GM18508 (cell line): ENCODE results near the gene CROCC.
"Not testable (repeated sequence)": the region's sequence is repeated elsewhere in the genome, so short reads cannot be mapped to it uniquely, and the experiment has no call there.

Experiments
- ATAC-seq: cut with Tn5 transposase; IDR thresholded peaks from one replicate; pipeline ENCODE4 v1.9.1; 2021; ENCODE audit warnings: moderate number of reproducible peaks; ENCODE audit not compliant: insufficient read depth, unreplicated experiment

CROCC gene

DNA sequence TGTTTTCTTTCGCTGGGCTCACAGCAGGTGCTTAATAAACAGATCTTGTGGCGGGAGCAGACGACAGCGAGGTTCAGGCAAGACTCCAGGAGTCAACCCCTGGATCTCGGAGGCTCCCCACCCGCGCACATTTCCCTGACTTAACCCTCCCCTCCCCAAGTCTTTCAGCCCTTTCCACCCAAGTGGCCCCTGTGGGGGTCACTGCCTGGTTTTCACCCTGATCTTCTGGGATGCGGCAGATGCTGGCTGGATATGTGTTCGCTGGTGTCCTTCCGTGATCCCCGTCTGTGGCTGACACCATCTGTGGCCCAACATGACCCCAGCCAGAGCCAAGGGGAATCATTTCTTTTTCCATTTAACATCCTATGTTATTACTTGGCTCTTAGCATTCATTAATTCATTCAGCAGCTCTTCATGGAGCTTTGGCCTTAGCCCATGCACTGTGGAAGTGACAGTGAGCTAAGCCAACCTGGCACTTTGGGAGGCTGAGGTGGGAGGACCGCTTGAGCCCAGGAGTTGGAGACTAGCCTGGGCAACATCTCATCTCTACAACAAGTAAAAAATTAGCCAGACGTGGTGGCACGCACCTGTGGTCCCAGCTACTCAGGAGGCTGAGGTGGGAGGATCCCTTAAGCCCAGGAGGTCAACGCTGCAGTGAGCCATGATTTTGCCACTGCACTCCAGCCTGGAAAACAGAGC, 6.7 kb upstream of the CROCC start:
- not testable (repeated sequence) for ATAC-seq

DNA sequence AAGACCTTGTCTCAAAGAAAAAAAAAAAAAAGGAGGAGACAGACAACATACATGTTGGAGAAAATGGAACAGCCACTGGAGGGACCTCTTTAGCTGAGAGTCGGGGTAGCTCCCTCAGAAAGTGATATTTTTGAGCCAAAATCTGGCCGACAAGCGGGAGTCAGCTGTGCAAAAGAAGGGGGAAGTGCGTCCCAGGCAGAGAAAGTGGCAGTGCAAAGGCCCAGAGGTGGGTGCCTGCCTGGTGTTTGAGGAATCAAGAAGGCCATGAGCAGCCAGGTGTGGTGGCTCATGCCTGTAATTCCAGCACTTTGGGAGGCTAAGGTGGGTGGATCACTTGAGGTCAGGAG, 6.1 kb upstream of the CROCC start:
- ATAC-seq = no peak

DNA sequence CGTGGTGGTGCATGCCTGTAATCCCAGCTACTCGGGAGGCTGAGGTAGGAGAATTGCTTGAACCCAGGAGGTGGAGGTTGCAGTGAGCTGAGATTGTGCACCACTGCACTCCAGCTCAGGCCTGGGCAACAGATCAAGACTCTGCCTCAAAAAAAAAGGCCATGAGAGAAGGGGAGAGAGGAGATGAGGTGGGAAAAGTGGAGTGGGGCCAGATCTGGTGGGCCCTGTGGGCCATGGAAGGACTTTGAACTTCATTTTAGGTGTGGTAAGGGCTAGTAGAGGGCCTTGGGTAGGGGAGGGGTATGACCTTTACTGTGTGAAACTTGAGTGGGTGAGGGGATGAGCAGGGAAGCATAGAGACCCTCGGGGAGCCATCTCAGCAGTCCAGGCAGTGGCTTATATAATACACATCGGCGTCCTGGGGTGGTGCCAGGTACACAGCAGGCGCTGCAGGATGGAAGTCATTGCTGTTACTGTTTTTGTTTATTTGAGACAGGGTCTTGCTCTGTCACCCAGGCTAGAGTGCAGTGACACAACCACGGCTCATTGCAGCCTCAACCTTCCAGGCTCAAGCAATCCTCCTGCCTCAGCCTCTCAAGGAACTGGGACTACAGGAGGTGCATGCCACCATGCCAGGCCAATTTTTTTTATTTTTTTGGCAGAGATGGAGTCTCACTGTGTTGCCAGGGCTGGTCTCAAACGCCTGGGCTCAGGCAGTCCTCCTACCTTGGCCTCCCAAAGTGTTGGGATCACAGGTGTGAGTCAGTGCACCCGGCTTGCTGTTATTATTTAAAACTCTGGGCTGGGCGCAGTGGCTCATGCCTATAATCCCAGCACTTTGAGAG, 5.5 kb upstream of the CROCC start:
- not testable (repeated sequence) for ATAC-seq

DNA sequence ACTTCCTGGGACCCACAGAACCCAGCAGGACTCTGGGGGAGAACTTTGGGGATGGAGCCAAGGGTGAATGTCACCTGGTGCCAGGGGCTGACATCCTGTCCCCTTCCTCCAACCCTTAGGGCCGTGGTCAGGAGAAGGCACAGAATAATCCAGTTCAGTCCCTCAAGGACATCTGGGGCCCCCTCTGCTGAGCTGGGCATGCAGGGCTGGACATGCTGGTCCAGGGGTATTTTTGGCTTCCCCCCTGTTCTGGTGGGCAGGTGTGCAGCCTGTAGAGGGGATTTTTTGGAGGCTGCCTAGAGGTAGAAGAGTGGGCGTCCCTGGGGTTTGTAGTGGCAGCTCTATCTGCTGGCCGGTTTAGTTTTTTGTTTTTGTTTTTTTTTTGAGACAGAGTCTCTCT, 3.4 kb upstream of the CROCC start:
- ATAC-seq = no peak

DNA sequence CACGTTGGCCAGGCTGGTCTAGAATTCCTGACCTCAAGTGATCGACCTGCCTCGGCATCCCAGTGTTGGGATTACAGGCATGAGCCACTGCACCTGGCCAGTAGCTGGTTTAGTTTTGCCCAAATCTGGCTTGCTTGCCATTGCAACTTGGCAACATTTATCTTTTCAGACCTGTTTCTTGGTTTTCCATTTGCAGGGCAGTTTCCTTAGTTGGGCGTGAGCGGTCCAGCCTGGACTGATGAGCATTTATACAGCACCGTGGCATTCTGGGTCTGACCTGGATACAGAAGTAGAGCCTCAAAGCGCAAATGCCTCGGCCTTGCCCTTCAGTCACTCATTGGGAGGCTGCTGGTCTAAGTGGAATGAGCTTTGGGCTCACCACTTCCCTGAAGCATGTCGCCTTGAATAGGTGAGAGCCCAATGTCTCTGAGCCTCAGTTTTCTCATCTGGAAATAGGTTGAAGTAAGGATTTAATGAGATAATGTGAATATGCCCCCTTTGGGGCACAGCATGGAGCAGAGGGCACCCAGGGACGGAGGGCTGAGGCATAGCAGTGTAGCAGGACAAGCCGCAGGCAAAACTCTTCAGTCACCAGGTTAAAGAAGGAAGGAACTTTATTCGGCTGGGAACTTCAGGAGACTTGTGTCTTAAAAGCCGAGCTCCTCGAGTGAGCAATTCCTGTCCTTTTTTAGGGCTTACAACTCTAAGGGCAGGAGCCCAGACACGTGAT, 2.6 kb upstream of the CROCC start:
- ATAC-seq = not testable (repeated sequence)

DNA sequence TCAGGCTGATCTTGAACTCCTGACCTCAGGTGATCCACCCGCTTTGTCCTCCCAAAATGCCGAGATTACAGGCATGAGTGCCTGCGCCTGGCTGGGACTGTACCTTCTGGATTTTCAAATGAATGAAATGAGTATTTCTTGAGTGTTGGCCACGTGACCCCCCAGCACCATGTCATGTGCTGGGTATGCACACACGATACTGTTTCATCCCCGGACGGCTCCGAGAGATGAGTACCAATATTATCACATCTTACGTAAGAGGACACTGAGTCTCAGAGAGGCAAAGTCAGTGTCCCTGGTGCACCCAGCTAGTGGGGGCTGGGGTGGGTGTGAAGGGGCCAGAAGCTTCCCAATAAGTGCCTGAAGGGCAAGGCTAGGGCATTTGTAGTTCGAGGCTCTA, 780 bp upstream of the CROCC start:
- ATAC-seq = no peak

DNA sequence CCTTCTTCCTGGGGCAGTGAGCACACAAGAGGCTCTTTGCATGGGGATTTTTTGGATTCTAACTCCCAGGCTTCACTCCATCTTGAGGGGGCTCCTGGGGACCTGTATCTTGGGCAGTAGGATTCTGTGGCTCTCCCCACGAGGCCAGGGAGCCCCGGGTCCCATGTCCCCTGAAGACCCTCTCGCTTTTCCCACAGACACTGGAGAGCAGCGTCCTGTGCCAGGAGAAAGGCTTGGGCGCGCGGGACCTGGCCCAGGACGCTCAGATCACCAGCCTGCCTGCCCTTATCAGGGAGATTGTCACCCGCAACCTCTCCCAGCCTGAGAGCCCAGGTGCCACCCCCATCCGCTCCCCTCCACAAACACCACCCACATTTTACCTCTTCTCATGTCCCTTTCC, 735 bp downstream of the CROCC start:
- no peak for ATAC-seq

DNA sequence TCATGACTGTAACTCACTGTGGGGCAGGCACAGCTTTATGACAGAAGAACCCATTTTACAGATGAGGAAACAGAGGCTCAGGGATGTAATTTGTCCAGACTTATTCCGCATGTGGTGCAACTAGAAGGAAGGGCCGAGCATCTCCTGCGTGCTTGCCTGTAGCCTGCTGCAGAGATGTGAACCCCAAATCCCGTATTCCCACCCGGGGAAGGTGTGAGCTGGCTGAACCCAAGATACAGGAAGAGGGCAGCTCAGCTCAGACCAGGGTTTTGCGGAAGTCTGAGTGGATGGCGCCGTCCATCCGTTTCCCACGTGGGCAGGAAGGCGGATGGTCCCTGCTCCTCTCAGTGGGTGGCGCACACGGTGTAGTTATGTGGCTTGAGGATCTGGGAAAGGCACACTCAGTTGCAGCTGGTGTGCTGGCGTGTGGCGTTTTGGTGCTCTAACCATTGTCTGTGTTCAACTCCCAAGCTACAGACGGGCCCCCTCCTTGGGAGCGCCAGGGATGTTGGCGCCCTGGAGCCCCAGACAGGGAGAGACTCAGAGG, 1.2 kb downstream of the CROCC start:
- no peak for ATAC-seq

DNA sequence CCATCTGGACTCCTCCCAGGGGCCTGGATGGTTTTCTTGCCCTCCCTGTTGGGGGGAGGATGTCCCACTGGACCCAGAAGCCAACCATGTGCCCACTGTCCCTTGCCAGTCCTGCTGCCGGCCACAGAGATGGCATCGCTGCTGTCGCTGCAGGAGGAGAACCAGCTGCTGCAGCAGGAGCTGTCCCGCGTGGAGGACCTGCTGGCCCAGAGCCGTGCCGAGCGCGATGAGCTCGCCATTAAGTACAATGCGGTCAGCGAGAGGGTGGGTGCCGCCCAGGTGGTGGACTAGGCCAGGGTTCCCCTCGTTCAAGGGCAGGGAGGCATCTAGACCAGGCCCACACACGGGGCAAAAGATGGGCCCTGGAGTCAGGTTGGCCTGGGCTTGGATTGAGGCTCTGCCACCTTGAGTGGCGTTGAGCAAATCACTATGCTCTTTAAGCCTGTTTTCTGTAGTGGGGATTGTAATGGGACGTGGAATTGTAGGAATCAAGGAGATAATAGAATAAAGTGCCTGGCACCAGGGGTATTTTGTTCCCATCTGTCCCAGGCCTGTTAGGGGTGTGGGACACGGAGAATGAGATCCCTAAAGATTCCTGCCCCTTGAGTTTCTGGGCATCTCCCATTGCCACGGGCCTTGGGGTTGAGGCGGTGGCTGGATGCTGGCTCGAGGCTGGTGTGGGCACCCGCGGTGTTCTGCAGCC, 2.6 kb downstream of the CROCC start:
- ATAC-seq = no peak

DNA sequence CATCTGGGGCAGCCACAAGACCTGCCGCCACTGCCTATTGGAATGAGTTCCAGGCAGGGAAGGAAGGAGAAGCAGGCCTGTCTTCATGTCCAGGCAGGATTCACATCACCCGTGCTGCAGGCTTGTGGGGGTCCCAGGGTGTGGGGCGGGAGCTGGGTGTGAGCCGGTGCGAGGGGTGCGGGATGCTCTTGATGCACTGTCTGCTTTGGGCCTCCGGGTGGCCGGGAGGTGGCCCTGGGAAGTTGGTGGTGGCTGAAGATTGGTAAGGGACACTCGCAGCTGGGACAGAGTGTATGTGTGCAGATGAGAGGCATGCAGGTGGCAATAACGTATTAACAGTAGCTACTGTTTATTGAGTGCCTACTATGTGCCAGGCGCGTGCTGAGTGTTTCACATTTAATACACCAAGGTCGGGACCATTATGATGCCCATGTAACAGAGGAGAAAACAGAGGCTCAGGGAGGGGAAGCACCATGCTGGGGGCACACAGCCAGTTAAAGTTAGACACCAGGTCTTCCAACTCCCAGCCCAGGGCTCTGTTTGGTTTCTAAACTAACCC, 3.3 kb downstream of the CROCC start:
- no peak for ATAC-seq

DNA sequence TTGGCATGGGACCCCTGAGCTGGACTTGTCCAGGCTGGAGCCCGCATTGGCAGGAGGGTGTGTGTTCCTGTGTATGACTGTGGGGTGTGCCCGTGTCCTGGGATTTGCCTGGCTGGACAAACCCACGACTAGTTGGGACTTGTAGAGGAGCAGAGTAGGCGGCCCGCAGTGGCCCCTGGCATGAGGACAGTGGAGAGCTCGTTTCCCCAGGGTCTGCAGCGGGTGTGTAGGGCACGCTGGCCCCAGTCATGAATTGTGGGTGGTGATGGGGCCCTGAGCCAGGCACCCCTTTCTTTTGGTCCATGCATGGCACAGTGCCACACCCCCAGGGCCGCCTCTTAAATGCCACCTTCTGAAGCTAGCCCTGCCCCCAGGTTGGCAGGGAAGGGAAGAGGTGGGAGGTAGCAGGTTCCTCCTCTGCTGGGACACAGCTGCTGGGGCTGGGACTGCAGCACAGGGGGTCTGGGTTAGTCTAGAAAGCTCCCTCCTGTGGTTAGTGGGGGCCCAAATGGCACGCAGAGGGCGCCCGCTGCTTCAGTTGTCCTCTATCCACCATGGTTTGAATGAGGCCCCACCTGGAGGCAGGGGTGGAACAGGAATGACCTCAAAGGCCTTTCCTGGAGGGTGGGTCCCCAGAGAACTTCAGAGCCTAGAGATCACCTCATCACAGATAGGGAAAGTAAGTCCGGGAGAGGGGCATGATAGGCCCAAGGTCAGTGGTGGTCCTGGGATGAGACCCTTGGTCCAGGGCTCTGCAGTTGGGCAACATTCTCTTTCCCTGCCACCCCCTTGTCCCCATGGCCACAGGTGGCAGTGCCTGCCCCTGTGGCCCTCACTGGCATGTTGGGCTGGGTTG, 4.1 kb downstream of the CROCC start:
- ATAC-seq = no peak

DNA sequence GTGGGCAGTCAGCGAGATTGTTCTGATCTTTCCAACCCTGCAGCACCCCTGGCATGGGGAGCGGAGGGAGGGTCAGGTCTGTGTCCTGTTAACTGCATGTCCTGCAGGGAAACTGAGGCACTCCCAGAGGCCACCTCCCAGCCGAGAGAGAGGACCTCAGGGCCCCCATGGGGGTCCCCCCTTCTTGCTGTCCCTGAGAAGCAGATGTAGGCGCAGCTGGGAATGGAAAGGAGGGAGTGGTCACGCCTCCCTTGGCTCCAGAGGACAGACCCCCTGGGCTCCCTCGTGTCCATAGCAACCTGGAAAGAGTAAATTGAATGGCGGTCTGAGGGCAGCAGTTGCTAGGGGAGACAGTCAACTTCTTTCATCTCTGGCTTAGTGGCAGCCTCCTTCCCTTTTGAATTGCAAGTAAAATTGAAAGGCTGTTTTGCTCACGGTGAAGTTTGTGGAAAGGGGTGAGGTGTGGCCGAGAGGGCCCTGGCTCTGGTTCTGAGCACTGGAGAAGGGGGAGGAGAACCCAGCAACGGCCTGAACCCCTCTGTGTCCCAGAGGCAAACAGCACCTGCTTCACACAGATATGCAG, 4.9 kb downstream of the CROCC start:
- ATAC-seq = no peak

DNA sequence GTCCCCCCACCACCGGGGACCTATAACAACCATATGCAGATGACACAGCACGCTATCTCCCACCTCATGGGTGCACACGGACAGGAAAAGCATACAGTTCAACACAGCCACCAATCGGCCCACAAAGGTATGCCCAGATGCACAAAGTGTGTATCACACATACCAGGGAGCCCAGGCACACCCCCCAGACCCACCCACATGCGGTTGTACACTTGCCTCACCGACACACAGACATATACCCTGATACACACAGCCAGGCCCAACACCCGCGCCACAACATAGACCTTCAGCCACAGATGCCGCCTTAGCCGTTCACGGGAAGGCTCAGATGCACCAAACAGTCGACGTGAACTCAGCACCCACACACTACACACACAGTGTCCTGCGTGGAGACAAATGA, 5.5 kb downstream of the CROCC start:
- ATAC-seq = no peak

DNA sequence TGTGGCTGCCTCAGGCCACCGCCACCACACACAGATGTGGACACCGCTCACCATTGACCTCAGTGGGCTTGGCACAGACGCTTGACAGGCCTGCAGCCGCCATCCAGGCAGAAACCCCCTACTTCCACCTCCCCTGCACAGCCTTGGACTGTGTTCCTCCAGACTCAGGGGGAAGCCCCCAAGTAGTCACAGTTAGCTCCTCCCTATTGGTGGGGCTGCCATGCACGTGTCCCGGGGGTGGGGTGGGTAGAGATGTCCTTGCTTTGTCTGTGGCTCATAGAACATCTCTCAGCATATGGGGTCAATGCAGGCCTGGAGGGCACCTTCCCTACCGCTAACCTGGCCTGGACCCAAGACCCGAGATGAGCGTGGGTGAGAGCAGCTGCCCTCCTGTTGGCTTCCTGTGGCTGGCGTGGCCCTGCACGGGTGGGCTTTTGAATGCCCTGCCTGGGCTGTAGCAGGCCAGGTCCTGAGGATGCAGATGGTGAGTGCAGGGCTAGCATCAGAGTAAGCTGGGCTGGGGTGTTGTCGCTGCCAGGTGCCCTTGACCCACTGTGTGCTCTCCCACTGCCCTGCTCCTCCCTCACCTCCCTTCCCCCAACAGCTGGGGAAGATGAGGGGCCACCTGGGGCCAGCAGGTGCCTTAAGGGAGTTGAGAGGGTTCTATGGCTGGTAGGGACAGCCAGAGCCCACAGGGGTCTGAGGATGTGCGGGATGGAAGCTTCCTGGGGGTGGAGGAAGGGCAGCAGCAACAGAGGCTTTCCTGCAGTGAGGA, 6.2 kb downstream of the CROCC start:
- no peak for ATAC-seq

DNA sequence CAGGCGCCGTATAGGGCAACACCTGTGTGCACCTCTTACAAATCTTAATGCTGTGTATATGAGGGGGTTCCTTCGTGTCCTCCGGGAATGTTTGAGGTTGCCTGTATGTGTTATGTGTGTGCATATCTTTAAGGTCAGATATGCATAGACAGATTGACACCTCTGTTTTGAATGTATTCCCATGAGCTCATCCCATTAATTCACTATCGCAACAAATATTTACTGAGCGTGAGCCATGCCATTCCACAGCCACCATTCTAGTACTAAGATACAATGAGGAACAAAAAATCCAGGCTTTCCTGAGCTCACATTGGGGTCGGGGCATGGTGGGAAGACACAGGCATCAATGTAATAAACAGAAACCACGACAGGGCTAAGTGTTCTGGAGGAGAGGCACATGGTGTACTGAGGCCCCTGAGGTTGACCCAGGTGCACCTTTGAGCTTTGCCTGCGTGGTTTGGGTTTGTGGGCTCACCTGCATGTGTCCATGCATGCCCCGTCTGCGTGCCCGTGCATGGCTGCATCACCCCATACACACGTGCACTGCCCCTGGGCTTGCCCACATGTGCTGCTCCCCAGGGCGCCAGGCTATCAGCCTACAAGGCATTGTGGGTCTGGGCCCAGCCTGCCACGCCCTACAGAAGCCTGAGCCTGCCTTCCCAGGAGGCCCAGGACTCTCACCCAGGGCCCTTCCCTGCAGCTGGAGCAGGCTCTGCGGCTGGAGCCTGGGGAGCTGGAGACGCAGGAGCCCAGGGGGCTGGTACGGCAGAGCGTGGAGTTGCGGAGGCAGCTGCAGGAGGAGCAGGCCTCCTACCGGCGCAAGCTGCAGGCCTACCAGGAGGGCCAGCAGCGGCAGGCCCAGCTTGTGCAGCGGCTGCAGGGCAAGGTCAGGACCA, 7.7 kb downstream of the CROCC start:
- not testable (repeated sequence) for ATAC-seq

DNA sequence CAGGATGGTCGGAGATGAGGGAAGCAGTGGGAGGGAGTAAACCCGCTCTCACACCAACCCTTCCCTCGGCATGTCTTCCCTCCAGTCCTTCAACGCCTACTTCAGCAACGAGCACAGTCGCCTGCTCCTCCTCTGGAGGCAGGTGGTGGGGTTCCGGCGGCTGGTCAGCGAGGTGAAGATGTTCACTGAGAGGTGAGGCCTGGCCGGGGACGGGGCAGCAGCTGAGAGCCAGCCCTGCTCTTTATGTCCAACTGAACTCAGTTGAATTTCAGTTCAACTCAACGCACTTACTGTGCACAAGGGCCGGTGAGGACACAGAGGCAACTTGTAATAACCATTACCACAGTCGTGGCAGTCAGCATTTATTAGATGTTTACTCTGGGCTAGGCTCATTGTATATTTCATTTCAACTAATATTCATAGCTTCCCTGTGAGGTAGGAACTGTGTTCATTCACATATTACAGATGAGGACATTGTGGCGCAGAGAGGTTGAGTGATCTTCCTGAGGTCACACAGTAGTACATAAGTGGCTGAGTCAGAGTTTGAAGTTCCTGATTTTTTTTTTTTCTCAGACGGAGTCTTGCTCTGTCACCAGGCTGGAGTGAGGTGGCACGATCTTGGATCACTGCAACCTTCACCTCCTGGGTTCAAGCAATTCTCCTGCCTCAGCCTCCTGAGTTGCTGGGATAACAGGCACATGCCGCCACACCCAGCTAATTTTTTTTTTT, 9.6 kb downstream of the CROCC start:
- ATAC-seq = not testable (repeated sequence)
